Activated CD4-positive, alpha-beta T cell treated with anti-CD3 and anti-CD28 coated beads, Interleukin-2, amount 50 U/mL, for 48 hours (primary cell): ENCODE measurements around the gene PTPRK.

ENCODE experiments used
- DNase-seq, 2 experiments: peaks; one replicate each; pipeline ENCODE4 v3.0.0-alpha.2; 2020

PTPRK gene

DNA sequence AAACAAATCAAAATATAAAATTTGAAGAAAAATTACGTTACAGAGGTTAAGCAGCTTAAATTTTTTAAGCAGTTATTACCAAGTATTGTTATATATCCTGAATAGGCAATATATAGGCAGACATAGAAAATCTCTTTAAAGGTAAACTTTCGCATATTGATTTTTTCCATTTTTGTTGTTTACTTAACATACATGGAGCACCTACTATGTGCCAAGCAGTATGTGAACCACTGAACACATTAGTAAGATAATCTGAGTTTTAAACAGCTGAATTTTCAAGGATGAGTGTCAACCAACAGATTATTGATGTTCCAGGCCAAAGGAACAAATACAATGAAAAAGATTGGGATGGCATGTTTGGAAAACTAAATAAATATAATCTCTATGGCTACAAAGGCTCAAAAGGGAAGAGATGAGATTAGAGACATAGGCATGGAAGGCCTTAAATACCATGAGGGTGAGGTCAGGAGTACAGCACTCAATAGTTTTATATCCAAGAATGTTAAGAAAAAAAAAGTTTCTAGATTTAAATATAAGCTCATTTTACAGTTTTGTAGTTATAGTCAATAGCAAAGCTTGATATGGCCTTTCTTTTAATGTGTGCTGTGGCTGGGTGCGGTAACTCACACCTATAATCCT lies 277.5 kb downstream of the PTPRK start:
- no peak for DNase-seq

DNA sequence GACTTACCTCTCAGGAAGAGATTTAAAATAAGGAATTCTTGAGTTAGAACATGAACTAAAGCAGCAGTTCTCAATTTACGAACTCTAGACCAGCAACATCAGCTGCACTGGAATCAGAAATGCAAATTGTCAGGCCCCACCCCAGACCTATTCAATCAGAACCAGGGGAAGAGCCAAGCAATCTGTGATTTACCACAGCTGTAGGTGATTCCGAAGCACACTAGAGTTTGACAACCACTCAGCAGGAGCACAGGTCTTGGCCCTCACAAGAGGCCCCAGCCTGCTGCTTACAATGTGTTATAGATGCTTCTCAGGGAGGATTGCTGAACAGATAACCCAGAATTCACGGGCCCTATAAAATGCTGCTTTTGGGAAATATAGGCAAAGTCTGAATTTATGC lies 279.2 kb downstream of the PTPRK start:
- no peak for DNase-seq

DNA sequence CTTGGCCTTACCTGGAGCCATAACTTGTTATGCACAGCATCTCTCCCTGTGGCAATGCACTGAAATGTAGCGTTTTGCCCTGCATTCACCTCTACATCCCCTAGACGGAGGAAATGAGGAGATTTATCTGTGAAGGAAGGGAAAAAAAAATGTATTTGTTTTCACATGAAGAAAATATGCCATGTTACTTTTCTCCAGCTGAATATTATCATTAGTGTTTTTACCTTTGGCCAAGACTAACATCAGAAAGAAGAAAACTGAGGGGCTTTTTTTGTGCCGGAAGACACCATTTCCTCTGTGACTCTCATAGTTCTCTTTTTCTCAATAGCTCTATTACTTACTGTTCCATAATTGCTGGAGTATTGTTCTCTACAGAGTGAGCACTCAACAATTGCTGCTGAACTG lies 280.4 kb downstream of the PTPRK start:
- DNase-seq: no peak

- DNase-seq: no peak
Observed at GRCh38 chr6:128239146-128239545, 281.3 kb downstream of the PTPRK start.

DNA sequence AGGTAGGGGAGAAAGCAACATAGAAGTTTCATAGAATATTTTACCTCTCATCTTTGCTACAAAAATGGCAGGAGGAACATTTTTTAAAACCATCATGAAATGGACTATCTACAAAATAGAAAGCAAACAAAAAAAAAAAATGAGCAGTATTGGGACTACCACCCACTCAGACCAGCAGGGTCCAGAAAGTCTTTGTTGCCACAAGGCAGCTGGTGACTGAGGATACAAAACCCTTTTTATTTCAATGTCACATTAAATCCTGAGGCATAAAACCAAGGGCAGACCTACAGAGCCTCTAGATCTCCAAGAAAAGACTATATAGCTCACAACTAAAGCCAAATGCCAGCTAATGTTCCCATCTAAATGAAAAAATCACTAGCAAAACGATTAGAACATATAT lies 282.2 kb downstream of the PTPRK start:
- DNase-seq: no peak

GRCh38 chr6:128235556-128235955 lies 284.8 kb downstream of the PTPRK start:
- DNase-seq: no peak

- no peak for DNase-seq
Observed at GRCh38 chr6:128233531-128233930, 286.9 kb downstream of the PTPRK start.

DNA sequence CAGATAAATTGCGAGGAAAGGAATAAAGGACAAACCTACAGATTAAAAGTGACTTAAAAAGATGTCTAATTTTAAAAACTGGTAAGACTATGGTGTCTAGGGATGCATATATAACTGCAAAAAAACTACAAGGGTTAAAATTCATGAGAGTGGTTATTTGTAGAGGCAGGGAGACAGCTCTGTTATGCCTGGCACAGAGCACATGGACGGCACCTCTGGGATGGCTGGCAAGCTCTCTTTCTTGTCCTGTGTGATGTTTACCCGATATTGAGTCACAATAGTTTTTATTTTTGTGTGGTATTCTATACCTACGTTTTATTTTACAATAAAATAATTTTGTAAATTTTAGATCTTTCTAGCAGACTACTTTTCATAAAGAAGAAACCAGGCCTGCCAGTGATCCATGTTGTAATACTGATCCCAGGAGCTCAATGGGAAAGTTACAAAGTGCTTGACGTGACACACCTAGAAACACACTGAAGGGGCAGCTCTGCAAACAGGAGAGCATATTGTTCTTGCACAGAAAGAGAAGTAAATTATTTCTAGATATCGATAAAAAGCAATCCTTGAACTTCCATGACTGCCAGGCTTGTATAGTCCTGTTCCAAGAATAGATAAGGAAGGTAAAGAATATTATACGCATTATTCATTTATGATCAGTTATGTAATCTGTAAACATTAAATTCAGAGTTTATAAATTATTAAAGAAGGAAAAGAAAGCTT lies 290.0 kb downstream of the PTPRK start:
- DNase-seq: no peak

DNA sequence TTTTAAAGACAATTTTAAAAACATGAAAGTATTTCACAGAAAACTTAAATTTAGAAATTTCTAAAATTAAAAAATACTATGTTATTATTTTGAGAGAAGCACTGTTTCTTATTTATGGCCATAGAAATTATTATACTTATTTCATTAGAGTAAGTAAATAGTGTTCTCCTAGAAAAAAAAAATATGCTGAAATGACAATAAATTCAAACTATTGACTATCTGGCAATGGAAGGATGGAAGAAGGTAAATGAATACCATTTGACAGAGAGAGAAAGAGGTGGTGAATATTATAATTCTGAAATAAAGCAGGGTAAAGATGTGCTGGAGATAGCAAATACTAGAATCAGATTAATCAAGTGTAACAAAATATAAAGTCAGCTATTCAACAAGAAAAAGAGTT lies 294.8 kb downstream of the PTPRK start:
- no peak for DNase-seq

GRCh38 chr6:128216917-128217316 lies 303.5 kb downstream of the PTPRK start:
- no peak for DNase-seq

- DNase-seq: no peak
Observed at GRCh38 chr6:128209771-128210170, 310.6 kb downstream of the PTPRK start.

- DNase-seq: no peak
Observed at GRCh38 chr6:128208851-128209580, 311.4 kb downstream of the PTPRK start.

DNA sequence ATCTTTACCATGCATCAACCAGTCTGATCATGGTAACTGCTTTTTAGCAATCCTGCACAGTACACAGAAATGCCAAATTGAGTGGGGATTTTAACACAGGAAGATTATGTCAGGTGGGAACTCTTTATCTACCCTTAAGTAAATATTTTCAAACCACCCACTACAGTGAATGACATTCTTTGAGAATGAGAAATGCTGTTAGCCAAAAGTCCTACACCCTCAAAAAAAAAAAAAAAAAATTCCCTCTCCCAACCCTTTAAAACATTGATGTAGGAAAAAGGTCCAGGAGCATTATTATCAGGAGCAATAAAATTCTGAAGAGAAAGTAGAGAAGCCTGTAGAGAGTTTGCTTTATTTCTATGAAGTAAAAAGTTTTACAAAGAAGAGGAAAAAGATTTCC lies 312.3 kb downstream of the PTPRK start:
- no peak for DNase-seq

GRCh38 chr6:128206610-128207426 lies 313.6 kb downstream of the PTPRK start:
- no peak for DNase-seq

DNA sequence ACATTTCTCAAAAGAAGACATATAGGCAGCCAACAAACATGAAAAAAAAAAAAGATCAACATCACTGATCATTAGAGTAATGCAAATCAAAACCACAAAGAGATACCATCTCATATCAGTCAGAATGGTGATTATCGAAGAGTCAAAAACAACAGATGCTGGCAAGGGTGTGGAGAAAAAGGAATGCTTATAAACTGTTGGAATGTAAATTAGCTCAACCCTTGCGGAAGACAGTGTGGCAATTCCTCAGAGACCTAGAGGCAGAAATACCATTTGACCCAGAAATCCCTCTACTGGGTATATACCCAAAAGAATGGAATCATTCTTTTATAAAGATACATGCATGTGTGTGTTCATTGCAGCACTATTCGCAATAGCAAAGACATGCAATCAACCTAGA lies 315.8 kb downstream of the PTPRK start:
- DNase-seq: no peak

GRCh38 chr6:128202169-128202765 lies 318.1 kb downstream of the PTPRK start:
- no peak for DNase-seq

- DNase-seq: no peak
Observed at GRCh38 chr6:128200789-128201188, 319.6 kb downstream of the PTPRK start.

- no peak for DNase-seq
Observed at GRCh38 chr6:128199461-128199860, 320.9 kb downstream of the PTPRK start.

- DNase-seq: no peak
Observed at GRCh38 chr6:128192972-128193371, 327.4 kb downstream of the PTPRK start.

- no peak for DNase-seq
Observed at GRCh38 chr6:128188678-128189077, 331.7 kb downstream of the PTPRK start.

DNA sequence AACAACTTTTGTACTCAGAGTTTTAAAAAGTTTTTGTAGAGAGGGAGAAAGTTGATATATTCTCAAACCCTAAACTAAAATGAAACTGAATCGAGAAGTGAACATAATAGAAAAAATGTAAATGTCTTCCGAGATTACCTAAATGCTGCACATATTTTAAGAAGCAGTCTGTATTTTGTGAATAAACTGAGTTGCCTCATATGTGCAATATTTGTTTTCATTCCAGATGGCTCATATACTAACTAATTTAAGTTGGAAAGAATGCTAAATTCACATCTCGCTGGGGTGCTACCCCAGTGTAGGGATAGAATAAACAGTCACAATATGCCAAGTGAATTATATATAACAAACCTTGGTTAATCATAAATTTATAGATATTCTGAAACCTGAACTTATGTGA lies 333.7 kb downstream of the PTPRK start:
- no peak for DNase-seq

DNA sequence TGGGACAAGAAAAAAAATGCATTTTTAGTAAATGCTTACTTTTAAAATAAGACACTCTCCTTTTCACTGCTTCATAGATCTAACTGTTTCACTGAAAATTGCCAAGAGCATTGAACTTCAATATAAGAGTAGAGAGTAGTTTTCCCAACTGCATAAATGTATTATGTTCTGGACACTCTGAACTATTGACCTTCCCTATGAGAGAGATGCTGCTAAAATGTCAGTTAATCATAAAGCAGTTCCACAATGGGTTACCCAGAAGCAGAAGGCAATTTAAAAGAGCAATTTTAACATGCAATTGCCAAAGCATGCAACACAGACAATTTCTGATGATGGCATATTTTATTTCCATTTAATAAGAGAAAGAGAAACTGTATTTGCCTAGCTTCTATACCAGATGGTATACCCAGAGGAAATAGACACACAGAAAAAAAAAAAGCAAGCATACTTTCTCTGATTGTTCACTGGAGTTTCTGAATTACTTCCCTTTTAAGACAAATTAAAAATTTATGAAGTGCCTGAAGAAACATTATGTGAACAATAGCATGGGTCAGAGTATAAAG lies 340.4 kb downstream of the PTPRK start:
- DNase-seq: no peak

DNA sequence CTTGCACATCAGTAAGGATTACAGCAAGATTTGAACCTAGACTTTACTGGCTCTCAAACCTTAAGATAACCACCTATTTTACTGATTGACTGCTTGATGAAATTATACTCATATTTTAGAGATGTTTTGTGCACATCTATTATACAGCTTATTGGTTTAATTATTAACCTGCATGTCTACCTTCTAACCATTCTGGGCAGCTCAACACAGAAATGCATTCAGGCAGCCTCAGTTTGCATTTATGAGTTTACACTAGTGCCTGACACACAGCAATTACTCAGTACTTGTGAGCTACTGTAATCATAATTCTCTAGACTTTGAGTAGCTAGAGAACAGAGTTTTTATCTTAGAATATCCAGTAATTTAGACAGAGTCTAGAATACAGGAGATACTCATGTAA lies 345.7 kb downstream of the PTPRK start:
- no peak for DNase-seq
